Stimulated activated effector memory CD8-positive, alpha-beta T cell treated with anti-CD3 and anti-CD28 coated beads, Interleukin-12 subunit alpha, Interleukin-12 subunit beta, amount 100 ng/mL, for 72 hours (primary cell): ENCODE measurements around the gene MGST2.

Source experiments
- ATAC-seq: fragments of 150-1000 bp; cut with Tn5 transposase; 2 replicates; pipeline ENCODE4 v1.10.0; 2021
- DNase-seq, 2 donors: peaks; one replicate each; pipeline ENCODE4 v3.0.0; 2021 to 2022; ENCODE audit warnings: low spot score in 2 of 2
- H3K27ac Mint-ChIP-seq: one replicate; pipeline ENCODE4 v1.8.0; 2022; ENCODE audit warnings: mild to moderate bottlenecking, mixed read lengths
- H3K36me3 Mint-ChIP-seq: one replicate; pipeline ENCODE4 v1.8.0; 2022; ENCODE audit warnings: mild to moderate bottlenecking, mixed read lengths
- H3K4me1 Mint-ChIP-seq: one replicate; pipeline ENCODE4 v1.8.0; 2022; ENCODE audit warnings: mixed read lengths
- H3K4me3 Mint-ChIP-seq: one replicate; pipeline ENCODE4 v1.8.0; 2022; ENCODE audit warnings: mild to moderate bottlenecking, mixed read lengths
- H3K9me3 Mint-ChIP-seq: one replicate; pipeline ENCODE4 v1.8.0; 2022; ENCODE audit warnings: mixed read lengths

The MGST2 gene

DNA sequence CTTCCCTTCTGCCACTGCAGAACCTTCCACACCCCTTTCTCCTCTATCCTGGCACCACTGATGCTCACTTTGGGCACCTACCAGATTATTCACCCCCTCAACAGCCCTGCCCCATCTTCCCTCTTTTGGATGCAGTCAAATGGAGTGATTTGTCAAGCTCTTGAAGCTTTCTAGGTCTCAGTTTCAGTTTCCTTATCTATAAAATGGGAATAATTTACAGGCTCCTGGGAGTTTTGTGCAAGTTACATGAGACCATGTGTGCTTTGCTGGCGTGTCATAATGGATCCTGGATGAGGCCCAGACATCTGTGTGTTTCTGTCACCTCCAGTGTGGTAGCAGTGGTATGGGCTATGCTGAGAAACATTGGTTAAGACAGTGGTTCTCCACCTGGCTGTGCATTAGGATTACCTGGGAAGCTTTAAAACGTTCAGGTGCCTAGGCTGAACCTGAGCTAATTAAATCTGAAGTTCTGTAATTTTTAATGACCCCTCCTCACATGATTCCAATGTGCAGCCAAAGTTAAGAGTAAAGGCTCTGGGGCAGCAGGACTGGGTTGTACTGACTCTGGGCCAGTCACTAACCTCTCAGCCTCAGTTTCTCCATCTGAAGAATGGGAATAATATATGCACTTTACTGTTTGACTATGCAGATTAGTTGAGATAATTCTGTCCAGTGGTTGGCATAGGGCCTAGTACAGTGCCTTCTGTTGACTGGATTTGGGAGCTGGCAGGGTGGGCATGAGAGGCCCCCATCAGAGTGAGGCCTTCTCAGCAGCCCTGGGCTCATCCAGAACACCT is 6.8 kb upstream of the MGST2 start:
- Mint-ChIP-seq H3K36me3 (peaks cover 4% of the 10 kb centered on the region), H3K4me1 (peaks cover 22% of the 10 kb centered on the region), H3K27ac (peak overlapping the region; percentile 92), H3K9me3 (no peaks in the 10 kb centered on the region), H3K4me3 (peak overlapping the region; percentile 72)
- DNase-seq = no peak
- ATAC-seq = no peak

DNA sequence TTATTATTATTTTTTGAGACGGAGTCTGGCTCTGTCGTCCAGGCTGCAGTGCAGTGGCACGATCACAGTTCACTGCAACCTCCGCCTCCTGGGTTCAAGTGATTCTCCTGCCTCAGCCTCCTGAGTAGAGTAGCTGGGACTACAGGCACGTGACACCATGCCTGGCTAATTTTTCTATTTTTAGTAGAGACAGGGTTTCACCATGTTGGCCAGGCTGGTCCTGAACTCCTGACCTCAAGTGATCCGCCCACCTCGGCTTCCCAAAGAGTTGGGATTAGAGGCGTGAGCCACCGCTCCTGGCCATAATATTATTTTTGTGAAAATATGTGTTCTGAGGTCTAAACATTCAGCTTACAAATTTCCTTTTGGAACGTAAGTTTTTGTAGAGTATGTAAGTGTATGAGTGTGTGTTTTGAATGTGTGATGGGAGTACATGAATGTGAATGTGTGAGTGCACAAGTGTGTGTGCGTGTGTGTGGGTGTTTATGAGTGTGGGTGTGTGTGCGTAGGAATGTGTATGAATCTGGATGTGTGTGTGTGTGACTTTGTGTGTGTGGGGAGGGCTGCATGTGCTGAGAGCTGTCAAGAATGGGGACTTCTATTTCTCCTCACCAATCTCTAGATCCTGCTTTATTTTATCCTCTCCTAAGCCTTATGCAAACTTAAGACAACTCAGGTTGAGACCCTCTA is 5.7 kb upstream of the MGST2 start:
- peaks cover 22% of the 10 kb centered on the region for H3K4me1 Mint-ChIP-seq
- ATAC-seq (no peak), DNase-seq (no peak)
- H3K36me3 Mint-ChIP-seq = peaks cover 4% of the 10 kb centered on the region
- H3K4me3 Mint-ChIP-seq = no peak overlapping the region
- H3K27ac Mint-ChIP-seq = no peak overlapping the region
- H3K9me3 Mint-ChIP-seq = no peaks in the 10 kb centered on the region

DNA sequence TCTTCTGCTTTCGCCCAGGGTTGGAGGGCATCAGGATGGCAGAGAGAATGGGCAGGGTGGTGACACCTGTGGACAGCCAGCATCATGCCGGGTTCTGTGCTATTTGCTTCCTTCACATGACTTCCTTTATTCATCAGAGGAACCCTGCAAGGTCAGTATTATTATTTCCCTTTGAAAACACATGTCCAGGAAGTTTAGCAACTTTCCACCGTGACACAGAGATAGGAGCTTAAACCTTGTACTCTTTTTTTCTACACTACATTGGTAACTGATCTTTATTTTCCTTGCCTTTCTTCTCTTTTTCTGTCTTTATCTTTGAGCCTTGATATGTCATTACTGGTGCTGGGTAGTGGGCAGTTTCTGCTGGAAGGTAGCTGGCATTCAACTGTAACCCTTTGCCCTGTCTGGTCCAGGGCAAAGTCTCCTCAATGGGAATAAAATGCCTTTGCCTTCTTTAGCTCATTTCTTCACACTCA is 5.0 kb upstream of the MGST2 start:
- no peak for DNase-seq

DNA sequence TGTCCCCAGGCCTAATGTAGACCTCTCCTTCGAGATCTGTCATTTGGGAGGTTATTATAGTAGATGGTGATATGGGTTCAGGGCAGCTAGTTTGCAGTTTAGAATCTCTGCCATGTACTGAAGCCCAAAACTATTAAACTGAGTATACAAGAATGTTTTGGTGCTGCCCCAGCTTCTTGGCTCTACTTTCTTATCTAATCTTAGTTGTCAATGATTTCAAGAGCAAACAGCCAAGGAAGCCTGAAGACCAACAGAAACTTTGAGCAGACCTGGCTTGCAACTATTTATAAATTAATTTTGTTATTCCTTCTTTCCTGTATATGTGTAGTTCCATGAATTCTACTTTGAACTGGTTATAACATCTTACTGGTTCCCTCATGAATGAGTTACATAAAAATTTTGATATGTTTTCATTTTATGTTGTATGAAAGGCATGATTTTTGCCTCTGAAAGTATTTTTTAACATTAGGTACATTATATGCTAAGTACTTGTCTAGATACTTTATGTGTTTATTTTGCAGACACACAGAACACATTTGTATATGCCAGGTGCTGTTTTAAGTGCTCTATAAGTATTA is 2.0 kb upstream of the MGST2 start:
- Mint-ChIP-seq H3K36me3 (no peaks in the 10 kb centered on the region), H3K9me3 (no peaks in the 10 kb centered on the region), H3K4me3 (no peak overlapping the region), H3K4me1 (peaks cover 19% of the 10 kb centered on the region), H3K27ac (no peak overlapping the region)
- DNase-seq = no peak
- ATAC-seq = no peak

More for the DNA sequence above, 5.0 kb upstream of the MGST2 start:
- H3K4me3 Mint-ChIP-seq = no peak overlapping the region
- H3K4me1 Mint-ChIP-seq = peaks cover 27% of the 10 kb centered on the region
- no peak for ATAC-seq
- H3K9me3 Mint-ChIP-seq = no peaks in the 10 kb centered on the region
- H3K36me3 Mint-ChIP-seq = peaks cover 4% of the 10 kb centered on the region
- no peak overlapping the region for H3K27ac Mint-ChIP-seq

DNA sequence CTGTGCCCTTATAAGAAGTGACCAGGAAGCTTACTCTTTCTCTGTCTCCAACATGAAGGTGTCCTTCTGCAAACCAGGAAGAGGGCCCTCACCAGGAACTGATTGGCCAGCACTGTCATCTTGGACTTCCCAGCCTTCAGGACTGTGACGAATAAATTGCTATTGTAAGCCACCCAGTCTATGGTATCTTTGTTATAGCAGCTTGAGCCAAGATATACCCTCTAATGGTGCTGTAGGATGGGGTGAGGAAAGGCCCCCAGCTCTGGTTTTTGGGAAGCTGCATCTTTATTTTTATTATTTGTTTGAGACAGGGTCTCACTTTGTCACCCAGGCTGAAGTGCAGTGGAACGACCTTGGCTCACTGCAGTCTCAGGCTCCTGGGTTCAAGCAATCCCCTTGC is 1.2 kb upstream of the MGST2 start:
- Mint-ChIP-seq H3K9me3 (no peaks in the 10 kb centered on the region), H3K4me1 (peaks cover 17% of the 10 kb centered on the region), H3K36me3 (no peaks in the 10 kb centered on the region), H3K4me3 (no peak overlapping the region), H3K27ac (no peak overlapping the region)
- ATAC-seq = no peak
- no peak for DNase-seq

DNA sequence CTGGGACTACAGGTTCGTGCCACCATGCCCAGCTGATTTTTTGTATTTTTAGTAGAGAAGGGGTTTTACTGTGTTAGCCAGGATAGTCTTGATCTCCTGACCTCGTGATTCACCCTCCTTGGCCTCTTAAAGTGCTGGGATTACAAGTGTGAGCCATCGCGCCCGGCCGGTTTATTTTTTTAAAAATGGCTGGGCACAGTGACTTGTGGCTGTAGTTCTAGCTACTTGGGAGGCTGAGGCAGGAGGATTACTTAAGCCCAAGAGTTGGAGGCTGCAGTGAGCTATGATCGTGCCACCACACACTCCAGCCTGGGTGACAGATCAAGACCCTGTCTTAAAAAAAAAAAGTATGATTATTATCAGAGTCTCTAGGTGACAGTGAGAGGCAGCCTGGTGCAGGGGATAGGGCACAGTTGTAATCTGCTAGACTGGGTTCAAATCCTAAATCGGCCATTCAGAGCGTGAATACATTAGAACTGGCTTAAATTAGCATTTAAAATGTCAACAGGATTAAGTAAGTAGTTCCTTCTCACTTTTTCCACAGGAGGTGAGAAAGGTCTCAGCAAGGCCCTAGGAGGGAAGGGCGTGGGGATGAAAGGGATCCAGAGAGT is 435 bp upstream of the MGST2 start:
- Mint-ChIP-seq H3K4me3 (peak overlapping the region; percentile 79), H3K9me3 (no peaks in the 10 kb centered on the region), H3K27ac (peak overlapping the region; percentile 84), H3K36me3 (no peaks in the 10 kb centered on the region), H3K4me1 (peaks cover 17% of the 10 kb centered on the region)
- DNase-seq (no peak), ATAC-seq (peak; percentile 16)

DNA sequence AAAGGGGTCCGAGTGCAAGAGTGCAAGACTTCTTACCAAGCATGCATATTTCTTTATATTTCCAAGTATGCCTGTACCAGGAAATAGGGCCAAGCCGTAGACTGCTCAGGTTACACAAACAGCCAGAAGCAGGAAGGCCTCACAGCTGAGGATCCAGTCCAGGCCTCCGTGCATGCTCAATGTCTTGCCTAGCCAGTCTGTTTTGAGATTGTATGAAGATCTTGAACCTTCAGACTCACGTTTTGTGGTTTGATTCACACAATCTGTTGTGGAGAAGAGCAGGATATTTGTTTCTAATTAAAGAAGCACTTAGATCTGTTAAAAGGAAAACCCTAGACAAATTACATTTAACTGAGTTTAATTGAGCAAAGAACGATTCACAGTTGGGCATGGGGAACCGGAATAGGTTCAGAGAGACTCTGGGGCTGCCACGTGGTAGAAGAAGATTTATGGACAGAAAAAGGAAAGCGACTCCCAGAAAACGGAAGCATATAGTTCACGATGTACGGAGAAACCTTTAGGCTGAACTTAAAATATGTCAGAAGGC is 1.2 kb downstream of the MGST2 start:
- H3K27ac Mint-ChIP-seq = peak overlapping the region; percentile 84
- ATAC-seq (no peak), DNase-seq (no peak)
- H3K4me1 Mint-ChIP-seq = peaks cover 17% of the 10 kb centered on the region
- H3K4me3 Mint-ChIP-seq = peak overlapping the region; percentile 79
- H3K36me3 Mint-ChIP-seq = no peaks in the 10 kb centered on the region
- H3K9me3 Mint-ChIP-seq = no peaks in the 10 kb centered on the region

DNA sequence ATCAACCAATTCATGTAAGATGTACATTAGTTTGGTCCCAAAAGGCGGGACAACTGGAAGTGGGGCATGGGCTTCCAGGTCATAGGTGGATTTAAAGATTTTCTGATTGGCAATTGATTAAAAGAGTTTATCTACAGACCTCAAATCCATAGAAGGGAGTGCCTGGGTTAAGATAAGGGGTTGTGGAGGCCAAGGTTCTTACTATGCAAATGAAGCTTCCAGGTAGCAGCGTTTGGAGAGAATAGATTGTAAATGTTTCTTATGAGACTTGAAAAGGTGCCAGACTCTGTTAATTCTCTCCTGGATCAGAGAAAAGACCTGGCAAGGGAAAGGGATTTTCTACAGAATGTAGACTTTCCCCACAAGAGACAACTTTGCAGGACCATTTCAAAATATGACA is 2.4 kb downstream of the MGST2 start:
- ATAC-seq = no peak
- DNase-seq = no peak
- Mint-ChIP-seq H3K9me3 (no peaks in the 10 kb centered on the region), H3K4me1 (peaks cover 17% of the 10 kb centered on the region), H3K27ac (peak overlapping the region; percentile 1), H3K36me3 (no peaks in the 10 kb centered on the region), H3K4me3 (no peak overlapping the region)

DNA sequence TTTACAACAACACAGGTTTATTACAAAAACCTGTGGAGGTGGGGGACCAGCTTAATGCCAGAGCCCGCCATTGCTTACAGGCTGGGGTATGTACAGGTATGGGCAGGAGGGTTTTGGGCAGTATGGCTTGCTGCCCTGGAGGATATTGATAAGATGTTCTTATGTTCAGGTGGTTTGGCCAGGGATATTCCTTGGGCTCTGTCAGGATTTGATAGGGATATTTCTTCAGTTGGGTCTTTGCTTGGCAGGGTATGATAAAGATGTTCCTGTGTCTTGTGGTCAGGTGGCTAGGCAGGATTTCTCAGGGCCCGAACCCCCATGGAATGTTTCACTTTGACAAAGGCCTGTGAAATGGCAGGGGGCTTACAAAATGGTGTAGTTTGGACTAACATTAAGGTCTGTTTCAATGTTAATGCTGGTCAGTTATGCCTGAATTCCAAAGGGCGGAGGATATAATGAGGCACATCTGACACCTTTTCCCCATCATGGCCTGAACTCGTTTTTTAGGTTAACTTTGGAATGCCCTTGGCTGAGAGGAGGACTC is 3.1 kb downstream of the MGST2 start:
- Mint-ChIP-seq H3K4me1 (peaks cover 17% of the 10 kb centered on the region), H3K36me3 (no peaks in the 10 kb centered on the region), H3K27ac (peak overlapping the region; percentile 1), H3K9me3 (no peaks in the 10 kb centered on the region), H3K4me3 (no peak overlapping the region)
- ATAC-seq (no peak), DNase-seq (no peak)

DNA sequence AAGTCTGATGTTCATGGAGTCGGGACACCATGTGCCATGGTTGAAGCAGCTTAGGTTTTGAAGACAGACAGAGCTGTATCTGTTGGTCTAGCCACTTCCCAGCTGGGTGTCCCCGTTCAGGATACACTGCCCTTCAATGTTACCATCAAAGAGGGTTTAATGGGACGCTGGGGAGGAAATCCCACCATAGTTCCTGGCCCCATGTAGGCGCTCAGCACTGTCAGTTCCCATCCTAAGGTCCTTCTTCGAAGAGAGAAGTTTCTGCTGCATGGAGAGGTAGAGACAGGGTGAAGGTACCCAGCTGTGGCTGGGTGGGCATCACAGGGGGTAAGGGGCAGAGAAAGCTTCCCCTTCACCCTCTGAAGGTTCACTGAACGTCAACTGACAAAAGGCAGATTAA is 3.7 kb downstream of the MGST2 start:
- H3K4me3 Mint-ChIP-seq = no peak overlapping the region
- no peaks in the 10 kb centered on the region for H3K9me3 Mint-ChIP-seq
- no peak for ATAC-seq
- no peaks in the 10 kb centered on the region for H3K36me3 Mint-ChIP-seq
- H3K4me1 Mint-ChIP-seq = peaks cover 17% of the 10 kb centered on the region
- no peak for DNase-seq
- peak overlapping the region; percentile 1 for H3K27ac Mint-ChIP-seq

DNA sequence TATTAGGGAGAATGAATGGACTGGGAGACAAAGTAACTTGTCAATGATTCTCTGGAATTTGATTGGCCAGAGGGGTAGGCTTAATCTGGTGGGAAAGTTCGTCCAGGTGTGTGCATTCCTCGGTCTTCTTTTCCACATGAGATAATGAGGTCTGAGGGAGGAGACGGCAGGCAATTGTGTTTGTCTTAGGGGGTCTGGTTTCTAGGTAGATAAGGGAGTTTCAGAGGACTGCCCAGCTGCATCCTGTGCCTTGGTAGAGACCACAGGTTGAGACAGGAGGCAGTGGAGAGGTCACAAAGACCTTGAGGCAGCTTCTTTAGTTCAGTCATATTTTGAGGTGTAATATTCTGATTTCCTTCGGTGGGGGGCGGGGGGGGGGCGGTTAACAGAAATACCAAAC is 4.3 kb downstream of the MGST2 start:
- no peaks in the 10 kb centered on the region for H3K36me3 Mint-ChIP-seq
- H3K27ac Mint-ChIP-seq = no peak overlapping the region
- H3K4me3 Mint-ChIP-seq = no peak overlapping the region
- no peak for DNase-seq
- ATAC-seq = no peak
- H3K9me3 Mint-ChIP-seq = no peaks in the 10 kb centered on the region
- H3K4me1 Mint-ChIP-seq = peaks cover 17% of the 10 kb centered on the region

DNA sequence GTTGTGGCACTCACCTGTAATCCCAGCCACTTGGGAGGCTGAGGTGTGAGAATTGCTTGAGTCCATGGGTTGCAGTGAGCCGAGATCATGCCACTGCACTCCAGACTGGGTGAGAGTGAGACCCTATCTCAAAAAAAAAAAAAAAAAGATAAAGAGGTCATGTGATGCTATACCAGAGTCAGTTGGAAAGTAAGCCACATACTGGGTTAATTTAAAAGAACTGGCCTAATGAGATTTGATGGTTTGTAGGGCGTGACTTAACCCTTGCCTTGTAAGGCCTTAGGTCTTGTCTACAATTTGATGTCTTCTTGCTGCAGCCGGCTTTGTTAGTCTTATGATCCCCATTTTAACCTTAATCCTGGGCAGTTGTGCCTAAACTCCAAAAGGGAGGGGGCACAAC is 5.2 kb downstream of the MGST2 start:
- peaks cover 10% of the 10 kb centered on the region for H3K4me1 Mint-ChIP-seq
- H3K27ac Mint-ChIP-seq = no peak overlapping the region
- ATAC-seq = no peak

DNA sequence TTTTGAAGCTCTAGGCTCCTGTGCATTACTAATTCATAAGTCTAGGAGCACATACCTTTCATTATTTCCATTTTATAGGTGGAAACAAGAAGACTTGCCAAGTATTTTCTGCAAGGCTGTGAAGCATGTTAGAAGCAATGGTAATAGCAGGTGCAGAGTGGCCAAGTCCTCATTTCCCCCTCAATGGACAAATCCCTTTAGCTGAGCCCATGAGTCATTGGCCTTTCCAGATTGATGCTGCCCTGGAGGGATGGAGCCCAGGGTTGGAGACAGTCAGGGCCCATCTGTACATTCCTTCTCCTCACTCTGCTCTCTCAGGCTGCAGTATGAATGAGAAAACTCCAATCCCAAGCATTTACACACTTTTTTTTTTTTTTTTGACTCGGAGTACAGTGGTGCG is 6.6 kb downstream of the MGST2 start:
- no peak overlapping the region for H3K27ac Mint-ChIP-seq
- no peaks in the 10 kb centered on the region for H3K4me1 Mint-ChIP-seq
- H3K9me3 Mint-ChIP-seq = no peaks in the 10 kb centered on the region
- DNase-seq (no peak), ATAC-seq (no peak)
- H3K4me3 Mint-ChIP-seq = no peak overlapping the region
- H3K36me3 Mint-ChIP-seq = no peaks in the 10 kb centered on the region

More for the DNA sequence above, 5.2 kb downstream of the MGST2 start:
- H3K36me3 Mint-ChIP-seq = no peaks in the 10 kb centered on the region
- no peaks in the 10 kb centered on the region for H3K9me3 Mint-ChIP-seq
- no peak overlapping the region for H3K4me3 Mint-ChIP-seq
- no peak for DNase-seq

DNA sequence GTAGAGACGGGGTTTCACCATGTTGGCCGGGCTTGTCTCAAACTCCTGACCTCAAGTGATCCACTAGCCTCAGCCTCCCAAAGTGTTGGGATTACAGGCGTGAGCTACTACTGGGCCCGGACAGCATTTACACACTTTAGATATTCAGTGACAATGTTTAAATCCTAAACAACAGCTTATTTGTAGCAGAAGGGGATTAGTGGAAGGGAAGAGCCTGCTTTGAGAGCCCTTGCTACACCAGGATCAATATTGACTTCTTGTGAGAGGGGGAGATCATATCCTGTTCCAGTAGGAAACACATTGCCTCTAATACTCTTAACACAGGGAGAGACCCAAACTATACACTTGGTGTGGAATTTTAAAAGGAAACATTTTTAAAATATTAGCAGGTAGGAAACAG is 7.1 kb downstream of the MGST2 start:
- Mint-ChIP-seq H3K4me1 (no peaks in the 10 kb centered on the region), H3K27ac (no peak overlapping the region), H3K4me3 (no peak overlapping the region), H3K9me3 (no peaks in the 10 kb centered on the region), H3K36me3 (no peaks in the 10 kb centered on the region)
- ATAC-seq = no peak
- DNase-seq = no peak
